CD4-positive, alpha-beta T cell treated with Interleukin-2 at 100 ng/mL for 4 hours (primary cell): Measurements from ENCODE around the gene BAZ2A.
A peak's percentile ranks its signal among the peaks of the same experiment; 100 is the strongest.
"Not testable (repeated sequence)": the region's sequence is repeated elsewhere in the genome, so short reads cannot be mapped to it uniquely, and the experiment has no call there.

Experiments used
- DNase-seq: peaks from one replicate; pipeline ENCODE4 v3.0.0-alpha.2; 2020; ENCODE audit warnings: low spot score

Gene BAZ2A

DNA sequence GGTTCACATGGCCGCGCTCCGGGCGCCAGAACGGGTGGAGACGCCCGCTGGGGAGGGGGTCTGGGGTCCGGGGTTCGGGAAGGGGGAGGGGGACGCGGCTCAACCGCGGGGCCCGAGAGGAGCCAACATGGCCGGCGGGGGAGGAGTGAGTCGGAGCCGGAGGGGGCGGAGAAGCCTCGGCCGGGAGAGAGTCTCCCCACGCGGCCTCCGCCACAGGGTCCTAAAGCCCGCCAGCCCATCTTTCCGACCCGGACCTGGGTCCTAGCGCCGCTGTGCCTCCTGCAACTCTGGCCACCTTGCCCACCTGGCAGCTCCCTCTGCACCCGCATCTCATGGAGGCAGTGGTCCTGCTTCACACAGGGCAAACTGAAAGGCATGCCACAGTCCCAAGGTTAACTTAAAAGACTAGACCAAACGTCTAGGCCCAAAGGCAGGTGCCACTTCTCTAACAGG lies at the start of gene BAZ2A:
Gene BAZ2A (minus strand): TSS at position 147 of the 453 bp plus-strand sequence. CDS start 12,796 bp downstream, outside the sequence.
- DNase-seq, result peak; percentile 80

DNA sequence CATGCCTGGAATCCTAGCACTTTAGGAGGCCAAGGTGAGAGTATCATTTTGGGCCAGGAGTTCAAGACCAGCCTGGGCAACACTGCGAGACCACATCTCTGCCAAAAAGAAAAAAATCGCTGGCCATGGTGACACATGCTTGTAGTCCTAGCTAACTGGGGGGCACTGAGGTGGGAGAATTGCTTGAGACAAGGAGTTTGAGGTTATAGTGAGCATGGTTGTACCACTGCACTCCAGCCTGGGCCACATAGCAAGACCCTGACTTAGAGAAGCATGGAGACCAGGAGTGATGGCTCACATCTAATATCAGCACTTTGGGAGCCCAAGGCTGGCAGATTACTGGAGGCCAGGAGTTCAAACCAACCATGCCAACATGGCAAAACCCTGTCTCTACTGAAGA lies 48.7 kb upstream of the BAZ2A start:
- no peak for DNase-seq

DNA sequence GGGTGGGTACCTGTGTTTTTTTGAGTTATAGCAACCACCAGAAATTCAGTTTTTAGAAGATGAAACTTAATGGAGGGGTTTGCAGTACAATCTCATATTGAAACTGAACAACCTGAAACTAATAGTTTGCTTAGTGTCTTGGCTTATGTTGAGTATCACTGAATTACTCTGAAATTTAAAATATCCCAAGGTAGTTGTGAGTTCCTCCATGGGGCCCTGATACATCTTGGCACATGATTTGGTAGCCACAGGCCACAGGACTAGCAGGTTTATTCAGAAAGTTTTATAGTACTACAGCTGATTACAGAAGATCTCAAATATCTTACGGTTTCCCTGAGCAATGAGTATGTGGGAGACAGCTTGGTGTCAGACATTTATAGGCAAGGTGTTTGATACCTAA lies 47.6 kb upstream of the BAZ2A start:
- no peak for DNase-seq

DNA sequence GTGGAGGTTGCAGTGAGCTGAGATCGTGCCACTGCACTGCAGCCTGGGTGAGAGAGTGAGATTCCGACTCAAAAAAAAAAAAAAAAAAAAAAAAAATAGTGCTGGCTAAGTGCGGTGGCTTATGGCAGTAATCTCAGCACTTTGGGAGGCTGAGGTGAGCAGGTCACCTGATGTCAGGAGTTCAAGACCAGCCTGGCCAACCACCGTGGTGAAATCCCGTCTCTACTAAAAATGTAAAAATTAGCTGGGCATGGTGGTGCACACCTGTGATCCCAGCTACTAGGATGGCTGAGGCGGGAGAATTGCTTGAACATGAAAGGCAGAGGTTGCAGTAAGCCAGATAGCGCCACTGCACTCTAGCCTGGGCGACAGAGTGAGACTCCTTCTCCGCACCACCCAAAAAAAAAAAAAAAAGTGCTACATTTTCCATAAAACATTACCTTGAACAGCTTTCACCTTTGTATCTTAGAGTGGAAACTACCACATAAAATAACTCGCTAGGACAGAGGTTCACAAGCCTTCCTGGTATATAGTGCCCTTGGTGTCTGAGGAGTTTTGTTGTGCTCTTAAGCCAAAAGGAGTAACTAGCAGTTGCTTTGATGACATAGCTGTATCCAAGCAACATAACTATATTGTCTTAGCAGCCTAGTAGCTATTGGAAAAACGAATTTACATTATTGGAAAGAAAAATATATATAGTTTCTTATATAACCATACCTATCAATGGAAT lies 46.9 kb upstream of the BAZ2A start:
- DNase-seq, result no peak

DNA sequence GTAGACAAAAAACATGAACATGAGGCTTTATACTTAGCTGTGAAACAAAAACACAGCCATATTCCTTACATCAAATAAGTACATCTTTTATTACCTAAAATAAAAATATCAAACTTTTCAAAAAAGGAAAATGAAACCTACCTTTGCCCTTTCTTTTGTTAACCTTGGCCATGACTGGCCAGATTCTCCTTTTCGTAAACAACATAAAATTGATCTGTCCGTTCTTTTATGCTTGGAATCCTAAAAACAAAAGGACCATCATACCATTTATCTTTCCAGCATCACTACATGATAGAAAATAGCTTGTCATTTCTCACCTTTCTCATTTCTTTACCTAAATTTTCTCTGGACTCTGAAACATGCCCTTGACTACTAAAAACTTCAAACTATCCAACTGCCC lies 41.5 kb upstream of the BAZ2A start:
- DNase-seq, result no peak

DNA sequence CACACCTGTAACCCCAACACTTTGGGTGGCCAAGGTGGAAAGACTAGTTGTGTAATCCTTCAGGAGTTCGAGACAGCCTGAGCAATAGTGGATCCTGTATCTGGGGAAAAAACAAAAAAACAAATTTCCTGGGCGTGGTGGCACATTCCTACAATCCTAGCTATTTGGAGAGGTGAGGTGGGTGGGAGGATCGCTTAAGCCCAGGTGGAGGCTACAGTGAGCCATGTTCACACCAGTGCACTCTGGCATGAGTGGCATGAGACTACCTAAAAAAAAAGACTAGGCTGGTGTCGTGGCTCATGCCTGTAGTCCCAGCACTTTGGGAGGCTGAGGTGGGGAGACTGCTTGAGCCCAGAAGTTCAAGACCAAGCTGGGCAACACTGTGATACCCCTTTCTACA lies 40.7 kb upstream of the BAZ2A start:
- no peak for DNase-seq

DNA sequence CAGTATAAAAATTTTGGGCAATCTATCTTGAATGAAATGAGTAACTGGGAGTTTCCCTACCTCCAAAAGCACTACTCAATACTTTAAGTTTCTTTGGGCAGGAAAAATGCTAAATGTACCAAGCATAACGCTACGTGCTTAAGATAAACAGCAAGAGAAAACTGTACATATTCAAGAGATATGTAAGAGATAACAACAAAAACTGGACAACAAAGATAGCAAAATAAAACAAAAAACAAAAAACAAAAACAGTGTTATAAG lies 38.0 kb upstream of the BAZ2A start:
- DNase-seq, result no peak

DNA sequence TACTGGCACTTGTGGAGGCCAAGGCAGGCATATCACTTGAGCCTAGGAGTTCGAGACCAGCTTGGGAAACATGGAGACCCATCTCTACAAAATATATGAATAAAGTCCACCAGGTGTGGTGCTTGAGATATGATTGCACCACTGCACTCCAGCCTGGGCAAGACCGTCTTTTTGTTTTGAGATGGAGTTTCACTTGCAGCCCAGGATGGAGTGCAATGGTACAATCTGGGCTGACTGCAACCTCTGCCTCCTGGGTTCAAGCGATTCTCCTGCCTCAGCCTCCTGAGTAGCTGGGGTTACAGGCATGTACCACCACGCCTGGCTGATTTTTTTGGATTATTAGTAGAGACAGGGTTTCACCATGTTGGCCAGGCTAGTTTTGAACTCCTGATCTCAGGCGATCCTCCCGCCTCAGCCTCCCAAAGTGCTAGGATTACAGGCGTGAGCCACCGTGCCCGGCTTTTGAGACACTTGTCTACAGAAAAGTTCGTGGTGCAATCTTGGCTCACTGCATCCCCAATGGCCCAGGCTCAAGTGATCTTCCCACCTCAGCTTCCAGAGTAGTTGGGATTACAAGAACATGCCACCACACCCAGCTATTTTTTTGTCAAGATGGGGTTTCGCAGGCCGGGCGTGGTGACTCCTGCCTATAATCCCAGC lies 32.0 kb upstream of the BAZ2A start:
- DNase-seq, result no peak

DNA sequence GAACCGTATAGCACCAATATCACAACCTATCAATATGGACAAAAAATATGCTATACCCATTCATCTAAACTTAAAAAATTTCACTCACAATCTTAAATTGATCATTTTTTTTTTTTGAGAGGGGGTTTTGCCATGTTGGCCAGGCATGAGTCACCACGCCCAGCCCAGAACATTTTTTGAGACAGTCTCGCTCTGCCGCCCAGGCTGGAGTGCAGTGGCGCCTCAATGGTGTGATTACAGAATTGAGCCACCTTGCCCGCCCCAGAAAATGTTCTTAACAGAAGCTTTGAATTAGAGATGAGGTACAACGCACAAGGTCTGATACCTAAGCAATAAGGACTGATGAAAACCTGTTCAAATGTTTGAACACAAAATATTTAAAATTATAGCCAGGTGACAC lies 31.4 kb upstream of the BAZ2A start:
- DNase-seq, result no peak

DNA sequence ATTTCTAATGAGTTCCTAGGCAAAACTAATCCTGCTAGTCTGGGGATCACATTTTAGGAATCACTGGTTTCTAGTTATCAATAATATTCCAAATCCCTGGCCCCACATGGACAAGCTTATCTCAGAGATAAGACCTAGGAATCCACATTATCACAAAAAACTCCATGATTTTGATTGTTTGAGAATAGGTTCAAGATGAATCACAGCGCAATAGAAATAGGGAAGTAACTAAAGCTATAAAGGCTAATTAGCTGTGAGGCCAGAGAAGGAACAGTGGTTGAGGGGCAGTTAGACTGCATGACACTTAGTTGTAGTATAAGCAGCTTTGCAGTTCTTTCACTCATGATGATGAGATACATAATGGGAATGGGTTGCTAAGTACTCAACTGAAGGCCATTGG lies 28.8 kb upstream of the BAZ2A start:
- DNase-seq, result no peak

DNA sequence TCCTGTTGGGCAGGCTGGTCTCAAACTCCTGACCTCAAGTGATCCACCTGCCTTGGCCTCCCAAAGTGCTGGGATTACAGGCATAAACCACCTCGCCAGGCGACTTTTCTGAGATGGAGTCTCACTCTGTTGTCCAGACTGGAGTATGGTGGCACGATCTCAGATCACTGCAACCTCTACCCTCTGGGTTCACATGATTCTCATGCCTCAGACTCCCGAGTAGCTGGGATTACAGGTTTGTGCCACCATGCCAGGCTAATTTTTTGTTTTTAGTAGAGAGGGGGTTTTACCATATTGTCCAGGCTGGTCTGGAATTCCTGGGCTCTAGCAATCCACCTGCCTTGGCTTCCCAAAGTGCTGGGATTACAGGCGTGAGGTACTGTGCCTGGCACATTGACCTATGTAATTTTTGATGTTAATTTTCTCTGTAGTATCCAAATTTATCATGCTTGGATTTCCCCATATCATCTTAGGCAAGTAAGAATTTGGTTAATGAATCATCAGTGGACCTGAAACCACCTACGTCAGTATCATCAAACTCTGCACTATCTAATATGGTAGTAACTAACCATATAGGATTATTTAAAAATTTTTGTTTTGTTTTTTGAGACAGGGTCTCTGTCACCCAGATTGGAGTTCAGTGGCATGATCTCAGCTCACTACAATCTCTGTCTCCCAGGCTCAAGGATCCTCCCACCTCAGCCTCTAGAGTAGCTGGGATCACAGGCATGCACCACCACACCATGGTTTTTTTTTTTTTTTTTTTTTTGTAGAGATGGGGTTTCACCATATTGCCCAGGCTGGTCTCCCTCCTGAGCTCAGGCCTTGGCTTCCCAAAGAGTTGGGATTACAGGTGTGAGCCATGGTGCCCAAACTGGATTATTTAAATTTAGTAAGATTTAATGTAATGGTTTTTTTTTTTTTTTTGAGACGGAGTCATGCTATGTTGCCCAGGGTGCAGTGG lies 27.6 kb upstream of the BAZ2A start:
- DNase-seq, result no peak

DNA sequence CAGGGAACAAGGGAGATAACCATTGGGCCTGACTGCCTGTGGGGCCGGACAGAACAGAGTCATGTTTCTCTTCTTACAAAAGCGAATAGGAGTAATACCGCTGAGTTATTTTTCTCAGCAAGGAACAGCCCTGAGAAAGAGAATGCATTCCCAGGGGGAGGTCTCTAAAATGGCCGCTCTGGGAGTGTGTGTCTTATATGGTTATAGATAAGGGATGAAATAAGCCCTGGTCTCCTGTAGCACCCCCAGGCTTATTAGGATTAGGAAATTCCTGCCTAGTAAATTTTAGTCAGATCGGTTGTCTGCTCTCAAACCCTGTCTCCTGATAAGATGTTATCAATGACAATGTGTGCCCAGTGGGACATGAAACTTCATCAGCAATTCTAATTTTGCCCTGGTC lies 23.7 kb upstream of the BAZ2A start:
- not testable (repeated sequence) for DNase-seq

DNA sequence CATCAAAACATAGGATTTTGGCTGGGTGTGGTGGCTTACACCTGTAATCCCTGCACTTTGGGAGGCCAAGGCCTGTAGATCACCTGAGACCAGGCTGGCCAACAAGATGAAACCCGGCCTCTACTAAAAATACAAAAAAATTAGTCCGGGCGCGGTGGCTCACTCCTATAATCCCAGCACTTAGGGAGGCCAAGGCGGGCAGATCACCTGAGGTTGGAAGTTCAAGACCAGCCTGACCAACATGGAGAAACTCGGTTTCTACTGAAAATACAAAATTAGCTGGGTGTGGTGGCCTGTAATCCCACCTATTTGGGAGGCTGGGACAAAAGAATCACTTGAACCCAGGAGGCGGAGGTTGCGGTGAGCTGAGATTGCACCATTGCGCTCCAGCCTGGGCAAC lies 17.9 kb upstream of the BAZ2A start:
- DNase-seq, result not testable (repeated sequence)

DNA sequence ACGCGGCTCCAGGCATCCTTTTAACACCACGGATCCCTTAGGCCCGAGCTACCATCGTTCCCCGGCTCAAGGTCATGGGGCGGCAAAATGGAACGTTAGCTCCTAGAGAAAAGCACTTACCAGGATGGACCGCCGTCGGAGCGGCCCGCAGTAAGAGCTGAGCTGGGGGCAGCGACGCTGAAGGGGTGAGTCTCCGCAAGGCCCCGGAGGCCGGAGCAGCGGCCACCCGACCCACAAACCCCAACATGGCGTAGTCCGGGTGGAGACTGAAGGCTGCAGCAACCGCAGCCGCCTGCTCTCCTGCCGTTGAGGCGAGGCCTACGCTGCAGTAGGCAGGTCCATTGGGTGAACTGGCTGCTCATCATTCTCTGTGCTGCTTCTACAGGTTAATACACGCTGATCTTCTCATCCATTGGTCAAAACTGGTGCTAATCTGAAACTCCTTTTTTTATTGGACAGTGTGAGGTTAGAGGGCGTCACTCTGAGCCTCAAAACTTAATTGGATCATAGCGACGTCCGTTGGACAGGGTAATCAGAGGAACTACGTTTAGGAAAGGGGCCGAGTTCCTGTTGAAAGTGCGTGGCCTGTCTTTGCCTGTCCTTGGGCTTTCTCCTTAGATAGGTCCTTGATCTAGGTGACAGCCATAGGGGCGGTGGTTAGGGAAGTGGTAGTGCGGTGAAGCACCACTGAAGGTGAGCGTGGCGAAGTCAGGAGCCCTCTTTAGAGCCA lies 15.8 kb upstream of the BAZ2A start, which contains the start of gene ATP5F1B:
Gene ATP5F1B (minus strand): TSS at position 268 of the 730 bp plus-strand sequence. CDS start 21 bp downstream, at position 247.
- DNase-seq, result peak; percentile 98

DNA sequence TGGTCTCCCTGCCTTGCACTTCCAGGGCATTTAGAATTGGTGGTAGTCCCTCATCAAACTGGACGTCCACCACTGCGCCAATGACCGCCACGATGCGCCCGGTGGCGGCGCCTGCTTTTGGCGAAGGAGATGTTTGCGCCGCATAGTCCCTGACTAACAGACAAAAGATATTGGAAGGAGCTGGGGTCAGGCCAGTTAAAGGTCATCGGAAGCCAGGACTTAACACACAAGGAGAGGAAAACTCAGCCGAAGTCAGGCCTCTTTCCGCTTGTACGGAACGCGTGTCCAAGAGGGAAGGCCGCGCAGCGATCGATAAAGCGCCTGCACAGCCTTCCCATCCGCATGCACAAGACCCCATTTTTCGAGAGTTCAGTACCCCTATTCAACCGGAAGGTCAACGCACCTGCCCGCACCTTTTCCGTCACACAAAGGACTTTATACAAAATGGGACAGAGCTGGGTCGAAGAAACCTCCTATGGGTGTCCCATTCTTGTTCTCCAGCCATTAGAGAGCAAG lies 15.1 kb upstream of the BAZ2A start:
- DNase-seq, result no peak

DNA sequence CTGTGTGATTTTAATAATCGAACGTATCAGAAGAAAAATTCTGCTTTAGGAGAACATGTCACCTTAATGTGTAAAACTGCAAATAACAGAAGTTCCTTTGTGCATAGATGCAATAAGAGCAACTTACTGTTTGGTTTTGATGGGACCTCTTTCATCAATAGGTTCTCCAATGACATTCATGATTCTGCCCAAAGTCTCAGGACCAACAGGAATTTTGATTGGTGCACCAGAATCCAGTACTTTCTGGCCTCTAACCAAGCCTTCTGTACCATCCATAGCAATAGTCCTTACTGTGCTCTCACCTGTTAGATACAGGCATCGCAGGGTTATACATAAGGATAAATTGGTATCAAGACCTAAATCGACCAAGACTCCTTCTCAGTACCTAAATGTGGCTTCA lies 14.5 kb upstream of the BAZ2A start:
- no peak for DNase-seq

DNA sequence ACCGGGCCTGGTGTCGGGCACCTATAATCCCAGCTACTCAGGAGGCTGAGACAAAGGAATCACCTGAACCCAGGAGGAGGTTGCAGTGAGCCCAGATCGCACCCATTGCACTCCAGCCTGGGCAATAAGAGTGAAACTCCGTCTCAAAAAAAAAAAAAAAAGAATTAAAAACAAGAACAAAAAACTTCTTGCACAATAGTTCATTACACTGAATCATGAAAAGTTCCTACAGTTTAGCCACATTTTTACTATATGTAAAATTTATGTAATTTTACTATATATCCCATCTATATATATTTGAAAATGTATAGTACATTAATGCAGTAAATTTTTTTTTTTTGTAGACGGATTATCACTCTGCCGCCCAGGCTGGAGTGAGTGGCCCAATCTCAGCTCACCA lies 11.1 kb upstream of the BAZ2A start:
- no peak for DNase-seq

DNA sequence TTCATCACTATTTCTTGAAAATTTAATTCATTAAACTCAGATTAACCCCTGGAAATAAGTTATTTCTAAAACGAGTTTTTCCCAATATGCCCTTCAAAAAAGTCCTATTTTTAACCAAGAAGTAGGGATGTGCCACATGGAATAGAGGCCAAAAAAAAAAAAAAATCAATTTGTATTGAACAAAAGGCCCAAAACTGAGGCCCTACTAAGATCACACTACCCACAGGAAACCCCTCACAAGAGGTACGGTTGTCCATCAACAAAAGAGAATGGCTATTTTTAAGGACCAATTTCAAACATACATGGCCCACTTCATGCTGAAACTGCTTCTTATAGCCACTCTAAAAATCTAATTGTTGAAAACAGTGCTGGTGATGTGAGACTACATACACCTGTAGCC lies 7.5 kb upstream of the BAZ2A start:
- no peak for DNase-seq

DNA sequence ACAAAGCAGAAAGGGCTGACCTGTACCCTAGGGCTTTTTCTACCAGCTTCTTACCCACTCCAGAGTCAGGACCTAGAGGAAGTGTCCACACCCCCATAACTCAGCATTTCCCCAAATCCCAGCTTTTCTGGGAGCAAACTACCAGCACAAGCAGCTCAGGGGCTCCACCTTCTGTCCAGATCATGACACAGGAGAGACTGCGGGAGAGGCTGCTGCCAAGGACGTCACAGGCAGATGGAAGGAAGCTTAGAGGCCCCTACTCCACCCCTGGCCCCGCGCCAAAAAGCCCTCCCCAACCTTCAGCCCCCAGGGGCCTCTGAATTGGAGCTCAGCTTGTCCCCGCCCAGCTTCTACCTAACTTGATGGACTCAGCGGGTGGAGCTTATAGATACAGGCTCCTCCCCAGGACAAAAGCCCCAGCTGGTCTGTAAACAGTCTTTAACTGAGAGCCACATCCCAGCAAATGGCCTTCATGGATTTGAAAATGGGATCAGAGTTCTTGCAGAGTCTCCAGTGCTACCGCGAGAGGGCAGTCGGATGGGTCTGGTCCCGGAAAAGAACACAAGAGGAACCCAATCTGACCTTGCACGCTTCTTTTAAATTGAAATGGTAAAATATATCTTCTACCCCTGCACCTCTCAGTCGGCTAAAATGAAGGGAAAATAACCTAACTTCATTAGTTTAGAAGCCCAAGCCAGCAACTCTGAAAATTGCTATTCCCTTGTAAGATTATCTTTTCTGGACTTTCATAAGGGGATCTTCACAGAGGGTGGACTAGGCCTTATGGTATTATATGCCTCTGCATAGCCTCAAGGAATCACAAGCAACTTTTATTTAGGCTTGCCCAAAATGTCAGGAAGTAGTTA lies 6.8 kb upstream of the BAZ2A start:
- DNase-seq, result peak; percentile 94

DNA sequence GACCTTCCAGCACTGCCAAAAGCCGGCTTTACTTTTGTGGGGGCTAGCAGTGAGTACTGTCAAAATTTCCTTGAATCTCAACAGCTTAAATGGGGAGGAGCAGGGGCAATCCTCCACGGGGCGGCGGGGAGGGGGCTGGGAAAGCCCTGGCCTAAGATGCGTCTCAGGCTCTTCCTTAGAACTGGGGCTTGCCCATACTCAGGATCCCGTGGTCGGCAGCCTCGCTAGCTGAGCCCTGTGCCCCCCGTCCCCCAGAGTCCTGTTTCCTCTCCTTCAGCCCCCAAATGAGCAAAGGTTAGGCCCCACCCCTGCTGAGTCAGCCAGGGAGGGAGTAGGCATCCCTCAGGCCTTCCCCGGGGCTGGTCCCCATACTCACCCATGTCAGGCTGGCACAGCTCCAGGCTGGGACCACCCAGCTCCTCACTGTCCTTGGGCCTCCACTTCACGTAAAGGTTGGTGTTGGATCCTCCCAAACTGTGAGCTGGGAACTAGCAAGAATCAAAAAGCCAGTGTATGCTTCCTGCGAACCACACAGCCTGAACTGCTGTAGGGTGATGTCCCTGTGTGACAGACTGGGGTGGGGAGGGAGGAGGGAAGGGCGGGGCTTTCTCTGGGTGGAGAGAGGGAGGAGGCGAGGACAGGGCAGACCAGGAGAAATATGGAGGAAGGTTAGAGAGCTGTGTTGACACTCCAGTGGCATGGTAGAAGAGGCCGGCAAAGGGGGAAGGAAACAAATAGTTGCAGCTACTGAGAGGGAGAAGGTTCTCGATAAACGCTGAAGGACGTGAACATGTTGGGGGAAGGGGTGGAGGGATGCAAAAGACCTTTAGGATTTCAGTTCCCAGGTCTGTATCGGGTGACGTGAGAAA lies 5.9 kb upstream of the BAZ2A start:
- peak; percentile 83 for DNase-seq
